SKM-1 (cell line): ENCODE results near the gene KANK3.

Experiments used
- DNase-seq: peaks from one replicate; lab custom pipeline; 2025; ENCODE audit not compliant: unreplicated experiment; lab: John Stamatoyannopoulos, UW

Gene KANK3

GRCh38 chr19:8340341-8341096, 2.5 kb downstream of the KANK3 start:
- no peak for DNase-seq

GRCh38 chr19:8338835-8339234, 4.2 kb downstream of the KANK3 start:
- DNase-seq: no peak

GRCh38 chr19:8337728-8338127, 5.3 kb downstream of the KANK3 start:
- no peak for DNase-seq

GRCh38 chr19:8336660-8337059, 6.4 kb downstream of the KANK3 start:
- no peak for DNase-seq

- no peak for DNase-seq
These were observed 6.9 kb downstream of the KANK3 start for GRCh38 chr19:8336072-8336569.

GRCh38 chr19:8335343-8336071, 7.6 kb downstream of the KANK3 start:
- DNase-seq: no peak

GRCh38 chr19:8334458-8335342, 8.4 kb downstream of the KANK3 start:
- no peak for DNase-seq

- DNase-seq: no peak
These were observed 9.2 kb downstream of the KANK3 start for GRCh38 chr19:8333767-8334457.

- DNase-seq: no peak
These were observed 9.9 kb downstream of the KANK3 start for GRCh38 chr19:8332976-8333766.

GRCh38 chr19:8331263-8331845, 11.7 kb downstream of the KANK3 start:
- no peak for DNase-seq

GRCh38 chr19:8329996-8330395, 13.1 kb downstream of the KANK3 start:
- no peak for DNase-seq

- no peak for DNase-seq
These were observed 17.6 kb downstream of the KANK3 start for GRCh38 chr19:8325454-8325853.

- no peak for DNase-seq
These were observed 18.6 kb downstream of the KANK3 start for GRCh38 chr19:8324186-8325050.

GRCh38 chr19:8323781-8324185, 19.3 kb downstream of the KANK3 start:
- DNase-seq: no peak

- no peak for DNase-seq
These were observed 20.4 kb downstream of the KANK3 start for GRCh38 chr19:8322638-8322997.

GRCh38 chr19:8321986-8322637, 20.9 kb downstream of the KANK3 start:
- no peak for DNase-seq

- DNase-seq: peak; percentile 94
These were observed 21.7 kb downstream of the KANK3 start, which contains the start of the genes NDUFA7 and RPS28 for GRCh38 chr19:8321067-8321985. NDUFA7 (minus strand) TSS chr19:8321375; CDS start chr19:8321358, 17 bp downstream. RPS28 (plus strand) TSS chr19:8321496; CDS start chr19:8321531, 35 bp downstream.
